Measurements from ENCODE around the gene PLIN4.

The PLIN4 gene

DNA sequence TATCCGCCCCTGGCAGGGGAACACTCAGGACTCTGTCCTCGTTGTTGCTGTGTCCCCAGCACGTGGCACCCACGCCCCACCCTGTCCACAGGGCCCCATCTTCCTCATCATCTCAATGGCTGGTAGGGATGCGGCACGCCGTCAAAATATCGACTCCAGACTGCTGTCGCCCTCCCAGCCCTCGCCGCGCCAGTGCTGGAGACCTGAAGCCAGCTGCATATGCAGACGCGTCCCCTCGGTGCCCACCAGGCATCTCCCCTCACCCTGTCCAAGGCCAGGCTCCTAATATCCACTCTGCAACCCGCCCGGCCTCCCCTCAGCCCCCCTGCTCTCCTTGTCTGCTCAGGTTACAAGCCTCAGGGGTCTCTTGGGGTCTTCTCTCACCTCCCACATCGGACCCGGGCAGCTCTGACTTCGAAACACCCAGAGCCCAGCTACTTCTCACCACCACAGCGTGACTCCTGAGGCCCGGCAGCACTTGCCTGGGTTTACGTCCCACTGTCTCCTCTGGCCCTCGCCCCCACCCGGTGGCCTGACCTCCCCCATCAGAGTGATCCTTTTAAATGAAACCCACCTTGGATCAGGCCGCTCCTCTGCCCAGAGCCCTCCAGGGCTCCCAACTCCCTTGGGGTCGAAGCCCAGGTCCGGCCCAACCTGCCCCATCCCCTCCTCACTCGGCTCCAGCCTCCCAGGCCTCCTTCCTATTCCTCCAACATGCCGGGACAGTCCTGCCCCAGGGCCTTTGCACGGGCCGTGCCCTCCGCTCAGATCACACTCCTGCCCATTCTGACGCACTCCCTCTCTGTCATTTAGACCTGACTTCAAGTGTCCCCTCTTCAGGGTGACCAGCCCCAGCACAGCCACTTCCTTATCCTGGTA is 12.5 kb downstream of the PLIN4 start:
- no peak for DNase-seq

DNA sequence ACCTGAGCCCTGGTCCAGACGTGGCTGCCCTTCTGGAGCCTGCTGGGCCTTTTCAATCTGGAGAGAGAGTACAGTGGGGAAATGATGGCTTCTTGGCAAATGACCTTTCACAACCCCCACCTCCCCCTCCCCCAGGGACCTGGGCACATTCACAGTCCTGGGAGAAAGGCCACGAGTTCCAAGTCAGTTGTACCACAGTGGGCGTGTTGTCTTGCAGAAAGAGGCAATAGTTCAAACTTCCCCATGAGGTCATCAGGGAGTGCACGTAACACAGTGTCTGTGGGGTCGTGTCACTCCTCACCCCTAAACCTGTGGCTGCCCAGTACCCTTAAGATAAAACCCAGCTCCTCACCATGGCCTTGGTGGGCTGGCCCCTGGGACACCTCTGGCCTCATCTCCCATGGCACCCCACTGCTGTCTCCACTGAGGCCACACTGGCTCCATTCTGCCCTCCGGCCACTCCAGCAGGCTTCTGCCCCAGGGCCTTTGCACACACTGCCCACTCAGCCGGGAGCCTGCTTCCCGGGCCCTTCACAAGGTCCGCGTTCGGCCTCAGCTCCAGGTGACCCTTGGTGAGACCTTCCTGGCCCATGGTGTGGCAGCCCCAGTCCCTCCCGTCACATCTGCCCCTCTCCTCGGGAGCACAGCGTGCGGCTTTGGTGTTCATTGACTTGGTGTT is 13.3 kb downstream of the PLIN4 start:
- no peak for DNase-seq

DNA sequence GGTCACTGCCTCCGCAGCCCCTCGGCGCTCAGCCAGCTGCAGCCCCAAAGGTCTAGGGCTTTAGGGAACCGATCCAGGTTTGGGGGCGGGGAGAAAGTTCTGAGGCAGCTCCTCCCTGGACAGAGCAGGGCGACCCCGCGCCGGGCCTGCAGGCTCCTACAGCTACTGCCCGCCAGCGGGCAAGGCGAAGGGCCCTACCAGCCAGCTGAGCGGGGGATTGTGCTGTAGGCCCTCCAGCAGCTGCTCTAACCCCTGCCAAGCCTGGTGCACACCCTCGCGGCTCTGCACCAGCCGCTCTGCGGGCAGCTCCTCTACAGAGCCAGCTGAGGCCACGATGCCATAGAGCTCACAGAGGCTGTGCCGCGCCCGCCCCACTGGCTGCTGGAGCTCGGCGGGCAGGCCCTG is 14.0 kb downstream of the PLIN4 start:
- DNase-seq = no peak

- DNase-seq = no peak
Observed at GRCh38 chr19:4503825-4504170, 14.5 kb downstream of the PLIN4 start.

DNA sequence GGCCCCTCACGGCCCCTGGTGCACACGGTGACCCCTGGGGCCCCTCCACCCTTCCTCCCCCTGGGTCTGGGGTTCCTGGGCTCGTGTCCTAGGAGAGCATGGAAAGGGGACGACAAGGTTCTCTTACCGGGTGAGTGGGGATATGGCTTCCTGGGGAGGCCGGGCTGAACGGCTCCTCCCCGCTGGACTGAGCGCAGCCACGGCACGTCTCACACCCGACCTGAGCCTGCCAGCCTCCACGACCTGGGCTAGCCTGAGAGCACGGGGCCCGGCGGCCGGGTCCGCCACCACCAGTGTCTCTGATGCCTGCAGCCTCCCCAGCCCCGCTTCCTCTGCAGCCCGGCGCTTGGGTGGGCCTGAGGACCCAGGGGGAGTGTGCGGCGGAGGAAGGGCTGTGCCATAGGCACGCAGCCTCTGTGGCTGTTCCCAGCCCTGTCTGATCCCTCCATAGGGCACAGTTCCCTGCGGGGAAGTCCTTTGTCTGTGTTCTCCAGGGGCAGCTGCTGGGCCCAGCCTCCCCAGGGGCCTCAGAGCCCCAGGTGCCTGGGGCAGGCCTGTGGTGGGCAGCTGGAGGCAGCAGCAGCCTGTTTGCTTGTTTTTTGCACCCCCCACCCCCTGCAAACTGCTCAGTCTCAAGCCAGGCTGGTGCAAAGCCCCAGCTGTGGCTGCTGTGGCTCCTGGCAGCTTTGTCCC is 15.0 kb downstream of the PLIN4 start:
- no peak for DNase-seq

DNA sequence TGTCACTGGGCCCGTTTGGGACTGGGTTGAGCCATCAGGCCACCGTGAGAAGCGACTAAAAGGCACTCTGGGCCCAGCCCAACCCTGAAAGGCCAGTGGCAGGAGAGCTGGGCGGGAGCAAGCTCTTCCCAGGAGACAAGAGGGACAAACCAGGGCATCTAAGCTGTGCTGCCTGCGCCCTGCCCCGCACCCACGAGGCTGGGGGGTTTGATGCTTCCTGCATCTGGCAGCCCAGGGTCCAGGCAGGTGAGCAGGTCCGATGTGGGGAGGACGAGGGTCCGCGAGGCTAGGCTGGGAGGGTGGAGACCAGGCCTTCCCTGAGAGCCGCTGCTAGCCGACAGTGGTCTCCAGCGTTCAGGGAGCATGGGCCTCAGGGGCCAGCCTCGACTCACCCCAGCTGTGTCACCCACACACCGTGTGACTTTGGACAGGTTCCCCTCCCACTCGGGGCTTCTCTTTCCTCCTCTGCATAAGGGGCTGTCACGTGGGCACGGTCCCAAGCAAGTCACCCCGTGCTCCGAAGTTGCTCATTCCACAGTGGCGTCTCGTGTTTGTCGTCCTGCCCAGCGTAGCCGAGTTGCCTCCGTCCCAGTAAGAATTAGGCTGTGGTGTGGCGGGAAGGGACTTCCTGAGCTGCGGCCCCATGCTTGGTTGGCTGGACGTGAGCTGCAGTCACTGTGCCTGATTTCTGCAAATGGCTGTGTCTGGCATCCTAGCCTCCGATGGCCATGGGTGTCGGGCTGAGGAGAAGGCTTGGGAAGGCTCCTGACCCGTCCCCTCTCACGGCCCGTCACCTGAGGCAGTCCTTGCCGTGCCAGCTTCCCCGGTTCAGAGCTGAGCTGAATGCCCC is 15.8 kb downstream of the PLIN4 start:
- DNase-seq = no peak

DNA sequence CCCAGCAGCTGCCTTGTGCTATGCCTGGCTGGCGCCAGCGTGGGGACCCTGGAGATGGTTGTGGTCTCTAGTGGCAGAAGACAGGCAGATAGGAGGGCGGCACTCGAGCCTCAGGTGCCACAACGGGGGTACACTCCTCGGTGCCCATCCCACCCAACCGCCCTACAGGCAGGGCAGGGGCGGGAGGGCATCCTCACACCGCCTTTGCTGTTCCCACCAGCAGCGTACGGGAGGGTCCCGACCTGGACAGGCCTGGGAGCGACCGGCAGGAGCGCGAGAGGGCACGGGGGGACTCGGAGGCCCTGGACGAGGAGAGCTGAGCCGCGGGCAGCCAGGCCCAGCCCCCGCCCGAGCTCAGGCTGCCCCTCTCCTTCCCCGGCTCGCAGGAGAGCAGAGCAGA is 16.6 kb downstream of the PLIN4 start:
- no peak for DNase-seq

- no peak for DNase-seq
Observed at GRCh38 chr19:4500841-4501591, 17.3 kb downstream of the PLIN4 start.

GRCh38 chr19:4499855-4500254 is 18.4 kb downstream of the PLIN4 start:
- DNase-seq = no peak

DNA sequence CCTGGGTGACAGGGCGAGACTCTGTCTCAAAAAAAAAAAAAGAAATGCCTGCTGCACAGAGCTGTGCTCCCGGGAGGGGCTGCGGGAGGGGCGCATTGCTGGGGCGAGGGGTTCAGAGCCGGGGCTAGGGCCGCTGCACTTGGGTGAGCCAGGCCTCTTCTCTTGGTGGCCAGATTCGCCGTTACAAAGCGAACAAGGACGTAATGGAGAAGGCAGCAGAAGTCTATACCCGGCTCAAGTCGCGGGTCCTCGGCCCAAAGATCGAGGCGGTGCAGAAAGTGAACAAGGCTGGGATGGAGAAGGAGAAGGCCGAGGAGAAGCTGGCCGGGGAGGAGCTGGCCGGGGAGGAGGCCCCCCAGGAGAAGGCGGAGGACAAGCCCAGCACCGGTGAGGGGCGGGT is 19.0 kb downstream of the PLIN4 start:
- no peak for DNase-seq

DNA sequence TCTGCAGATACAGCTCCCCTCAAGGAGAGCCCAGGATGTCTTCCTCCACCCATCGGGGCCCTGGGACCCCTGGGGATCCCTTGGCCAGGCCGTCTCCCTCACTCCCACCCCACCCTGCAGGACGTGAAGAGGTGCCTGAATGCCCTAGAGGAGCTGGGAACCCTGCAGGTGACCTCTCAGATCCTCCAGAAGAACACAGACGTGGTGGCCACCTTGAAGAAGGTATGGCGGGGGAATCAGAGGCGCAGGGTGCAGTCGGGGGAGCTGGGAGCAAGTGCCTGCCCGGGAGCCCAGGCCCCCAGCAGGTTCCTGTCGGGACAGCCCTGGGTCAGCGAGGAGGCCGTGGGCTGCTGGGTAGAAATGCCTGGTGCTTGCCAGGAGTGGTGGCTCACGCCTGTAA is 19.6 kb downstream of the PLIN4 start:
- no peak for DNase-seq

DNA sequence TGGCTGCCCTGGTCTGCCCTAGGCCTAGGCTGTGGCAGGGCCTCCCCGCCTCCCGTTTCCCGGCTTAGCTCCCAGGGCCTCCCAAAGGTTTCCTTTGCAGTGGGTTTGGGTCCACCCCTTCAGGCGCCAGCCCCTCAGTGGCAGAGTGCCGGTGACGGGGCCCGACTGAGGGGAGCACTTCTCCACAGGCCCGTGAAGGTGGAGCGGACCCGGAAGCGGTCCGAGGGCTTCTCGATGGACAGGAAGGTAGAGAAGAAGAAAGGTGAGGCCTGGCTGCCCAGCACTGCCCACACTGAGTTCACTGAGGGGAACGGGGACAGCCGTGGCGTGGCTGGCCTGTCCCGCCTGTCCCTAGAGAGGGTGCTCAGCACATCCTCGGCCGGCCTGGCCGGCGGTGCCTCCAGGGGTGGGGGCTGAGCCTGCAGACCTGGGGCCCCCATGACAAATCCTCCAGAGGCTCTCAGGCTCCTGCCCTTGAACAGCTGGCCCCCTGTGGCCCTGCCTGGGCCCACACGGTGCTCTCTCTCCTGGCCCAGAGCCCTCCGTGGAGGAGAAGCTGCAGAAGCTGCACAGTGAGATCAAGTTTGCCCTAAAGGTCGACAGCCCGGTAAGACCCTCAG is 20.4 kb downstream of the PLIN4 start:
- no peak for DNase-seq

DNA sequence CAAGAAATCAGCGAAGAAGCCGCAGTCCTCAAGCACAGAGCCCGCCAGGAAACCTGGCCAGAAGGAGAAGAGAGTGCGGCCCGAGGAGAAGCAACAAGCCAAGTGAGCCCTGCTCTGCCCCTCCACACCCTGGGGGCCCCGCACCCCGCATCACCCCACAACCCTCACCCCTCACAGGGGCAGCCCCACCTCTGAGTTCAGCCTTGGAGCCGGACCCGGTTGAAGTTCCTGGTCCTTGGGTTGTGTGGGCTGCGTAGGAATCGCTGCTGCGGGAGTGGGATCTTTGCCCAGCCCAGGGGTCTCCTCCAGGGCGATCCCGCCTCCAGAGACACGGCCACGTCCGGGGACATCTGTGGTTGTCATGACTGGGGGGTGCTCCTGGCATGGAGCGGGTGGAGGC is 22.0 kb downstream of the PLIN4 start:
- no peak for DNase-seq

- no peak for DNase-seq
Observed at GRCh38 chr19:4495471-4495870, 22.8 kb downstream of the PLIN4 start.

GRCh38 chr19:4494691-4495064 is 23.6 kb downstream of the PLIN4 start:
- DNase-seq = no peak

- no peak for DNase-seq
Observed at GRCh38 chr19:4493929-4494690, 24.2 kb downstream of the PLIN4 start.

- DNase-seq = no peak
Observed at GRCh38 chr19:4493104-4493928, 25.0 kb downstream of the PLIN4 start.

DNA sequence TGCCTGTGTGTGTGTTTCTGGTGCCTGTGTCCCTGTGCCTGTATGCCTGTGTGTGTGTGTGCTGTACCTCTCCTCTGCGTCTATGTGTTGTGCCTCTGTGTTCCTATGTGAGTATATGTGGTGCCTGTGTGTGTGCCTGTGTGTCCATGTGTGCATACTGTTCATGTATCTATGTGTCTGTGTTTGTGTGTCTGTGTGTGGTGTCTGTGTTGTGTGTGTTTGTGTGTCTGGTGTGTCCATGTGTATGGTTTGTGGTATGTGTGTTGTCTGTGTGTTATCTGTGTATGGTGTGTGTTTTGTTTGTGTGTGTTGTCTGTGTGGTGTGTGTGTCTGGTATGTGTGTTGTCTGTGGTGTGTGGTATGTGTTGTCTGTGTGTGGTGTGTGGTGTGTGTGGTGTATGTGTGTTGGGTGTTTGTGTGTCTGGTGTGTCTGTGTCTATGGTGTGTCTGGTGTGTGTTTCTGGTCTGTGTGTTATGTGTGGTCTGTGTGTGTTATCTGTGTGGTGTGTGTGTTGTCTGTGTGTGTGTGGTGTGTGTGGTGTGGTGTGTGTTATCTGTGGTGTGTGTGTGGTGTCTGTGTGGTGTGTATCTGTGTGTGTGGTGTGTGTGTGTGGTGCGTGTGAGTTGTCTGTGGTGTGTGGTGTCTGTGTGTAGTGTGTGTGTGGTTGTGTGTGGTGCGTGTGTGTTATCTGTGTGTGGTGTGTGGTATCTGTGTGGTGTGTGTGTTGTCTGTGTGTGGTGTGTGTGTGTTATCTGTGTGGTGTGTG is 25.8 kb downstream of the PLIN4 start:
- no peak for DNase-seq

DNA sequence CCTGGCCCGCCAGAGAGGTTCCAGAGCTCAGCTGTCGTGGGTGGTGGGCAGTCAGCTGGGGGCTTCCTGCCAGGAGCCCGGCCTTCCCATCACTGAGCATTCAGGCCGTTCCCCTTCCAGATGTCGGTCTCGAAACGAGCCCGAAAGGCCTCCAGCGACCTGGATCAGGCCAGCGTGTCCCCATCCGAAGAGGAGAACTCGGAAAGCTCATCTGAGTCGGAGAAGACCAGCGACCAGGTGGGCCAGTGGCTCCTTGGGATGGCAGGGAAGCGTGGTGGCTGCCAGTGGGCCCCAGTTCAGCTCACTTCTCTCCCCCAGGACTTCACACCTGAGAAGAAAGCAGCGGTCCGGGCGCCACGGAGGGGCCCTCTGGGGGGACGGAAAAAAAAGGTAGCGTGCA is 26.8 kb downstream of the PLIN4 start:
- DNase-seq = no peak
